WTC11 (cell line): Measurements from ENCODE around the gene CCAR1. TPM values are rescaled to one million over a fixed set of nuclear protein-coding genes. Genes with fewer than 3 reads are reported as not detected.

Experiments
- ATAC-seq: fragments of 200-7000 bp; cut with Tn5 transposase; 2 replicates; pipeline ENCODE4 v1.10.0; 2021; ENCODE audit warnings: mild to moderate bottlenecking, moderate library complexity
- CTCF ChIA-PET: fragments of 300-600 bp; sonication (Branson Sonifier 250); formaldehyde crosslinking; loops from one replicate; lab custom pipeline; 2021; ENCODE audit warnings: antibody characterized with exemption; lab: Charles Lee
- POLR2A ChIA-PET: fragments of 350-600 bp; sonication (Branson Sonifier 250); formaldehyde crosslinking; loops from one replicate; lab custom pipeline; 2021; ENCODE audit warnings: antibody characterized with exemption; lab: Charles Lee
- DNase-seq: peaks from one replicate; pipeline ENCODE4 v3.0.0; 2021; ENCODE audit warnings: low spot score
- H3K27ac Mint-ChIP-seq: 2 replicates; pipeline ENCODE4 v1.8.0; 2021; ENCODE audit warnings: mixed read lengths
- H3K27me3 Mint-ChIP-seq: 2 replicates; pipeline ENCODE4 v1.8.0; 2021; ENCODE audit warnings: low read depth, mild to moderate bottlenecking, moderate library complexity, mixed read lengths
- H3K36me3 Mint-ChIP-seq: 2 replicates; pipeline ENCODE4 v1.8.0; 2021; ENCODE audit warnings: mixed read lengths
- H3K4me1 Mint-ChIP-seq: 2 replicates; pipeline ENCODE4 v1.8.0; 2022; ENCODE audit warnings: mixed read lengths
- H3K4me3 Mint-ChIP-seq: 2 replicates; pipeline ENCODE4 v1.8.0; 2021; ENCODE audit warnings: mild to moderate bottlenecking, moderate library complexity, mixed read lengths
- H3K9me3 Mint-ChIP-seq: 2 replicates; pipeline ENCODE4 v1.8.0; 2021; ENCODE audit warnings: mixed read lengths
- CREB1 ChIP-seq: sonication (generic); formaldehyde crosslinking; IDR thresholded peaks from 2 replicates; pipeline ENCODE4 v1.8.0; 2023; ENCODE audit warnings: mild to moderate bottlenecking, missing genetic modification reagents
- HMGA2 ChIP-seq: fragments of 250-450 bp; sonication (Bioruptor Pico); IDR thresholded peaks from 2 replicates; pipeline ENCODE4 v1.4.0; 2021; ENCODE audit warnings: mild to moderate bottlenecking, moderate library complexity
- MXD4 ChIP-seq: fragments of 250-450 bp; sonication (Bioruptor Pico); IDR thresholded peaks from 2 replicates; pipeline ENCODE4 v1.8.0; 2021; ENCODE audit warnings: mild to moderate bottlenecking, moderate library complexity, borderline replicate concordance
- MYBL2 ChIP-seq: sonication (generic); formaldehyde crosslinking; IDR thresholded peaks from 2 replicates; pipeline ENCODE4 v1.8.1; 2023; ENCODE audit warnings: mild to moderate bottlenecking, moderate library complexity, missing genetic modification reagents
- NFYB ChIP-seq: sonication (generic); formaldehyde crosslinking; conservative IDR thresholded peaks from 2 replicates; pipeline ENCODE4 v1.8.0; 2022; ENCODE audit warnings: low read depth, missing genetic modification reagents
- TCF7 ChIP-seq: sonication (generic); formaldehyde crosslinking; IDR thresholded peaks from 2 replicates; pipeline ENCODE4 v1.8.0; 2022; ENCODE audit warnings: mild to moderate bottlenecking, low read depth, missing genetic modification reagents, moderate library complexity
- ZBTB21 ChIP-seq: sonication (generic); formaldehyde crosslinking; IDR thresholded peaks from 2 replicates; pipeline ENCODE4 v1.8.1; 2023; ENCODE audit warnings: mild to moderate bottlenecking, missing genetic modification reagents, borderline replicate concordance
- ZNF671 ChIP-seq: fragments of 250-450 bp; sonication (Bioruptor Pico); IDR thresholded peaks from 2 replicates; pipeline ENCODE4 v1.8.0; 2021; ENCODE audit warnings: mild to moderate bottlenecking
- total RNA-seq: library from RNA; stranded (reverse); gene quantifications from 3 replicates; pipeline ENCODE4 v1.2.3, GENCODE V29; 2021
- TF ChIP-seq, protein P1 (sequence below): sonication (generic); formaldehyde crosslinking; IDR thresholded peaks from 2 replicates; pipeline ENCODE4 v1.8.0; 2023; ENCODE audit warnings: missing genetic modification reagents, mild to moderate bottlenecking, borderline replicate concordance
- TF ChIP-seq, protein P2 (sequence below): fragments of 250-450 bp; sonication (Bioruptor Pico); IDR thresholded peaks from 2 replicates; pipeline ENCODE4 v1.9.0; 2021; ENCODE audit warnings: moderate library complexity, mild to moderate bottlenecking, inconsistent platforms, borderline replicate concordance
- TF ChIP-seq, protein P3 (sequence below): sonication (generic); formaldehyde crosslinking; IDR thresholded peaks from 2 replicates; pipeline ENCODE4 v1.8.0; 2022; ENCODE audit warnings: mild to moderate bottlenecking, missing genetic modification reagents
- TF ChIP-seq, protein P4 (sequence below): fragments of 250-450 bp; sonication (Bioruptor Pico); IDR thresholded peaks from 2 replicates; pipeline ENCODE4 v1.9.0; 2021; ENCODE audit warnings: mild to moderate bottlenecking, borderline replicate concordance
- TF ChIP-seq, protein P5 (sequence below): fragments of 250-450 bp; sonication (Bioruptor Pico); conservative IDR thresholded peaks from 2 replicates; pipeline ENCODE4 v1.9.0; 2021; ENCODE audit warnings: mild to moderate bottlenecking
- TF ChIP-seq, protein P6 (sequence below): sonication (generic); formaldehyde crosslinking; IDR thresholded peaks from 2 replicates; pipeline ENCODE4 v1.8.1; 2022; ENCODE audit warnings: missing genetic modification reagents, borderline replicate concordance
- TF ChIP-seq, protein P7 (sequence below): sonication (generic); formaldehyde crosslinking; IDR thresholded peaks from 2 replicates; pipeline ENCODE4 v1.8.1; 2022; ENCODE audit warnings: mild to moderate bottlenecking, moderate library complexity, missing genetic modification reagents

The CCAR1 gene
- total RNA-seq, 1 experiment from 2014 or later = 95.4 TPM

DNA sequence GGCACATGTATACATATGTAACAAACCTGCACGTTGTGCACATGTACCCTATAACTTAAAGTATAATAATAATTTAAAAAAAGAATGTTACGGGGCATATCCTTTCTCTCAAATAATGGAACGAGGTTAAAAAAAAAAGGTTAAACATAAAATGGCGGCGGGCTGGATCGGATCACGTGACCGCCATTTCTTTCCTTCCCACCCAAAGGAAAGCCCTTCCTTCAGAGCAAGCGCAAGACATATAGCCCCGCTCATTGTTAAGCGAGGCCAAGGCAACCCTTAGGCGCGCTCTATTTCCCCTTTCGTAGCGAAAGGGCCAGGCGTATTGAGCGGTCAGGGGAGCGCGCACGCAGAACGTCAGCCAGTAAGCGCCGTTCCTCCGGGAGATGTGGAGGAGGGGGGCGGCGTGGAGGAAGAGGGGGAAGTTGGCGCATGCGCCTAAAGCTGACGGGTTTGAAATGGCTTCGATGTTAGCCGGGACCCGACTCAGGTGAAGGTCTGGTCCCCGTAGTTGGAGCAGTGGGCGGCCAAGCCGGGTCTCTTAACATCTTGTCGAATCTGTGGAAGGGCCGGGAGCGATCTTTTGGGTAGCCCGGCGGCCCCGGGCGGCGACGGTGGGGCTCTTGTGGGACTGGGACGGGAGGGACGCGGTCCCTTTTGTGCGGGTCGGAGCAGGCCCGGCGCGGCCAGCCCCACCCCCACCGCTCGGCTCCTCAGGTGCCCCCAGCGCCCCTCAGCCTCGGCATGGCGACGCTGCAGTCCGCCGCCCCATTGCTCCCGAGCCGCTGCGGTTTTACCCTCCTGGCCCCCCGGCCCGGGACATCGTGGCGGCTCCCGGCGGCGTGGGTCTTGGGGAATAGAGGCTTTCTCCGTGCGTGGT lies at the start of gene CCAR1 (continued):
- TF ChIP-seq, protein P1, sequence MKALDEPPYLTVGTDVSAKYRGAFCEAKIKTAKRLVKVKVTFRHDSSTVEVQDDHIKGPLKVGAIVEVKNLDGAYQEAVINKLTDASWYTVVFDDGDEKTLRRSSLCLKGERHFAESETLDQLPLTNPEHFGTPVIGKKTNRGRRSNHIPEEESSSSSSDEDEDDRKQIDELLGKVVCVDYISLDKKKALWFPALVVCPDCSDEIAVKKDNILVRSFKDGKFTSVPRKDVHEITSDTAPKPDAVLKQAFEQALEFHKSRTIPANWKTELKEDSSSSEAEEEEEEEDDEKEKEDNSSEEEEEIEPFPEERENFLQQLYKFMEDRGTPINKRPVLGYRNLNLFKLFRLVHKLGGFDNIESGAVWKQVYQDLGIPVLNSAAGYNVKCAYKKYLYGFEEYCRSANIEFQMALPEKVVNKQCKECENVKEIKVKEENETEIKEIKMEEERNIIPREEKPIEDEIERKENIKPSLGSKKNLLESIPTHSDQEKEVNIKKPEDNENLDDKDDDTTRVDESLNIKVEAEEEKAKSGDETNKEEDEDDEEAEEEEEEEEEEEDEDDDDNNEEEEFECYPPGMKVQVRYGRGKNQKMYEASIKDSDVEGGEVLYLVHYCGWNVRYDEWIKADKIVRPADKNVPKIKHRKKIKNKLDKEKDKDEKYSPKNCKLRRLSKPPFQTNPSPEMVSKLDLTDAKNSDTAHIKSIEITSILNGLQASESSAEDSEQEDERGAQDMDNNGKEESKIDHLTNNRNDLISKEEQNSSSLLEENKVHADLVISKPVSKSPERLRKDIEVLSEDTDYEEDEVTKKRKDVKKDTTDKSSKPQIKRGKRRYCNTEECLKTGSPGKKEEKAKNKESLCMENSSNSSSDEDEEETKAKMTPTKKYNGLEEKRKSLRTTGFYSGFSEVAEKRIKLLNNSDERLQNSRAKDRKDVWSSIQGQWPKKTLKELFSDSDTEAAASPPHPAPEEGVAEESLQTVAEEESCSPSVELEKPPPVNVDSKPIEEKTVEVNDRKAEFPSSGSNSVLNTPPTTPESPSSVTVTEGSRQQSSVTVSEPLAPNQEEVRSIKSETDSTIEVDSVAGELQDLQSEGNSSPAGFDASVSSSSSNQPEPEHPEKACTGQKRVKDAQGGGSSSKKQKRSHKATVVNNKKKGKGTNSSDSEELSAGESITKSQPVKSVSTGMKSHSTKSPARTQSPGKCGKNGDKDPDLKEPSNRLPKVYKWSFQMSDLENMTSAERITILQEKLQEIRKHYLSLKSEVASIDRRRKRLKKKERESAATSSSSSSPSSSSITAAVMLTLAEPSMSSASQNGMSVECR (CRISPR knock-in tag) = 0 out of 2 replicates have a peak, but pooled peaks have one; percentile 40
- TF ChIP-seq, protein P2, sequence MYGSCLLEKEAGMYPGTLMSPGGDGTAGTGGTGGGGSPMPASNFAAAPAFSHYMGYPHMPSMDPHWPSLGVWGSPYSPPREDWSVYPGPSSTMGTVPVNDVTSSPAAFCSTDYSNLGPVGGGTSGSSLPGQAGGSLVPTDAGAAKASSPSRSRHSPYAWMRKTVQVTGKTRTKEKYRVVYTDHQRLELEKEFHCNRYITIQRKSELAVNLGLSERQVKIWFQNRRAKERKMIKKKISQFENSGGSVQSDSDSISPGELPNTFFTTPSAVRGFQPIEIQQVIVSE = no peak
- TF ChIP-seq ZBTB21 (CRISPR knock-in tag) (no peak), ZNF671 (CRISPR knock-in tag) (no peak), CREB1 (CRISPR knock-in tag) (no peak), TCF7 (CRISPR knock-in tag) (0 out of 2 replicates have a peak, but pooled peaks have one; percentile 28), NFYB (CRISPR knock-in tag) (no peak), MXD4 (no peak), HMGA2 (CRISPR knock-in tag) (no peak), MYBL2 (CRISPR knock-in tag) (no peak)
- TF ChIP-seq, protein P3, sequence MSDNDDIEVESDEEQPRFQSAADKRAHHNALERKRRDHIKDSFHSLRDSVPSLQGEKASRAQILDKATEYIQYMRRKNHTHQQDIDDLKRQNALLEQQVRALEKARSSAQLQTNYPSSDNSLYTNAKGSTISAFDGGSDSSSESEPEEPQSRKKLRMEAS (CRISPR knock-in tag) = peak; percentile 72
- TF ChIP-seq, protein P4, sequence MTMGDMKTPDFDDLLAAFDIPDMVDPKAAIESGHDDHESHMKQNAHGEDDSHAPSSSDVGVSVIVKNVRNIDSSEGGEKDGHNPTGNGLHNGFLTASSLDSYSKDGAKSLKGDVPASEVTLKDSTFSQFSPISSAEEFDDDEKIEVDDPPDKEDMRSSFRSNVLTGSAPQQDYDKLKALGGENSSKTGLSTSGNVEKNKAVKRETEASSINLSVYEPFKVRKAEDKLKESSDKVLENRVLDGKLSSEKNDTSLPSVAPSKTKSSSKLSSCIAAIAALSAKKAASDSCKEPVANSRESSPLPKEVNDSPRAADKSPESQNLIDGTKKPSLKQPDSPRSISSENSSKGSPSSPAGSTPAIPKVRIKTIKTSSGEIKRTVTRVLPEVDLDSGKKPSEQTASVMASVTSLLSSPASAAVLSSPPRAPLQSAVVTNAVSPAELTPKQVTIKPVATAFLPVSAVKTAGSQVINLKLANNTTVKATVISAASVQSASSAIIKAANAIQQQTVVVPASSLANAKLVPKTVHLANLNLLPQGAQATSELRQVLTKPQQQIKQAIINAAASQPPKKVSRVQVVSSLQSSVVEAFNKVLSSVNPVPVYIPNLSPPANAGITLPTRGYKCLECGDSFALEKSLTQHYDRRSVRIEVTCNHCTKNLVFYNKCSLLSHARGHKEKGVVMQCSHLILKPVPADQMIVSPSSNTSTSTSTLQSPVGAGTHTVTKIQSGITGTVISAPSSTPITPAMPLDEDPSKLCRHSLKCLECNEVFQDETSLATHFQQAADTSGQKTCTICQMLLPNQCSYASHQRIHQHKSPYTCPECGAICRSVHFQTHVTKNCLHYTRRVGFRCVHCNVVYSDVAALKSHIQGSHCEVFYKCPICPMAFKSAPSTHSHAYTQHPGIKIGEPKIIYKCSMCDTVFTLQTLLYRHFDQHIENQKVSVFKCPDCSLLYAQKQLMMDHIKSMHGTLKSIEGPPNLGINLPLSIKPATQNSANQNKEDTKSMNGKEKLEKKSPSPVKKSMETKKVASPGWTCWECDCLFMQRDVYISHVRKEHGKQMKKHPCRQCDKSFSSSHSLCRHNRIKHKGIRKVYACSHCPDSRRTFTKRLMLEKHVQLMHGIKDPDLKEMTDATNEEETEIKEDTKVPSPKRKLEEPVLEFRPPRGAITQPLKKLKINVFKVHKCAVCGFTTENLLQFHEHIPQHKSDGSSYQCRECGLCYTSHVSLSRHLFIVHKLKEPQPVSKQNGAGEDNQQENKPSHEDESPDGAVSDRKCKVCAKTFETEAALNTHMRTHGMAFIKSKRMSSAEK (CRISPR knock-in tag) = no peak
- TF ChIP-seq, protein P5, sequence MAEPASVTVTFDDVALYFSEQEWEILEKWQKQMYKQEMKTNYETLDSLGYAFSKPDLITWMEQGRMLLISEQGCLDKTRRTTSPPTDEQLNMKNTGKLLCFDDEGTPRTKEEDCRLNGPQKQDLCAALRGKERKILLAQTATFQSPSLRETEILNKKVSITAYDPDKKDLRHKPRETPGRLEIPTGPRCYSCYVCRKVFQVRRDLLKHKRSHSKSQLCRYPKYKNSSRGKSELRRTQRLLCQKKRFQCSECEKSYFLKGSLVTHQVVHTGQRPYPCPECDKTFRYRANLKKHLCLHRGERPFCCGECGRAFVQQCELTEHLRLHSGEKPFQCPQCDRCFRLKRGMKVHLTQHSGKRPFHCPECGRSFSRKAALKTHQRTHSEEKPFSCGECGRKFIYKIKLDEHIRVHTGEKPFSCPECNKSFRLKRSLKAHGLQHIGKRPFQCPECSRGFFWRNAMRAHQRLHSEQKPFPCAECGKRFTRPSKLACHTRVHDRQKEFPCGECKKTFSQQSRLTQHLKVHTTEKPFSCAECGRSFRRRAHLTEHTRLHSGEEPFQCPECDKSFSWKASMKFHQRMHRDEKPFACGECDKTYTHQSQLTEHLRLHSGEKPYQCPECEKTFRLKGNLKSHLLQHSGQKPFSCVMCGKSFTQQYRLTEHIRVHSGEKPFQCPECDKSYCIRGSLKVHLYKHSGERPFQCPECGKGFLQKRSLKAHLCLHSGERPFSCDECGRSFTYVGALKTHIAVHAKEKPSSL (CRISPR knock-in tag) = no peak

DNA sequence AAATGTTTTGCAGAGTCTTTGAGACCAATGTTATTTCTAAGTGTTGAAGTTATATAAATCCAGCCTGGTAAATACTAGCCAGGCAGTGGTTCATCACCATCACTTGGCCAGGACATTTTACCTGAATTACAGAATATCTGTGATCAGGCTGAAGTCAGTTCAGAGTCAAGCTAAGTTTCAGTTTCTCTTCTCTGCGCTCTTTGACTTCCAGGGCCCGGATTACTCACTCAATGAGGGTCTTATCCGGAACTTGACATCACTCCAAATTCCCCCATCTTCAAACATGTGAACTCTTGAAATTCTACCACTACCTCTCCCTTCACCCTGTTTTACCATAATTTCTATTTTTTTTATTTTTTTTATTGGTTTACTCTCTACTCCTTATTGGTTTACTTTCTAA lies 36.6 kb upstream of the CCAR1 start:
- H3K27ac Mint-ChIP-seq = 0 out of 2 replicates have a peak overlapping the region, but pooled peaks have one; percentile 2
- POLR2A ChIA-PET = no interaction called here
- ATAC-seq = no peak
- H3K9me3 Mint-ChIP-seq = no peaks in the 10 kb centered on the region
- no peak for DNase-seq
- no peak overlapping the region for H3K4me3 Mint-ChIP-seq
- H3K36me3 Mint-ChIP-seq = peaks cover 72% of the 10 kb centered on the region
- TF ChIP-seq, protein P6, sequence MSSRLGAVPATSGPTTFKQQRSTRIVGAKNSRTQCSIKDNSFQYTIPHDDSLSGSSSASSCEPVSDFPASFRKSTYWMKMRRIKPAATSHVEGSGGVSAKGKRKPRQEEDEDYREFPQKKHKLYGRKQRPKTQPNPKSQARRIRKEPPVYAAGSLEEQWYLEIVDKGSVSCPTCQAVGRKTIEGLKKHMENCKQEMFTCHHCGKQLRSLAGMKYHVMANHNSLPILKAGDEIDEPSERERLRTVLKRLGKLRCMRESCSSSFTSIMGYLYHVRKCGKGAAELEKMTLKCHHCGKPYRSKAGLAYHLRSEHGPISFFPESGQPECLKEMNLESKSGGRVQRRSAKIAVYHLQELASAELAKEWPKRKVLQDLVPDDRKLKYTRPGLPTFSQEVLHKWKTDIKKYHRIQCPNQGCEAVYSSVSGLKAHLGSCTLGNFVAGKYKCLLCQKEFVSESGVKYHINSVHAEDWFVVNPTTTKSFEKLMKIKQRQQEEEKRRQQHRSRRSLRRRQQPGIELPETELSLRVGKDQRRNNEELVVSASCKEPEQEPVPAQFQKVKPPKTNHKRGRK (CRISPR knock-in tag) = no peak
- TF ChIP-seq, protein P7, sequence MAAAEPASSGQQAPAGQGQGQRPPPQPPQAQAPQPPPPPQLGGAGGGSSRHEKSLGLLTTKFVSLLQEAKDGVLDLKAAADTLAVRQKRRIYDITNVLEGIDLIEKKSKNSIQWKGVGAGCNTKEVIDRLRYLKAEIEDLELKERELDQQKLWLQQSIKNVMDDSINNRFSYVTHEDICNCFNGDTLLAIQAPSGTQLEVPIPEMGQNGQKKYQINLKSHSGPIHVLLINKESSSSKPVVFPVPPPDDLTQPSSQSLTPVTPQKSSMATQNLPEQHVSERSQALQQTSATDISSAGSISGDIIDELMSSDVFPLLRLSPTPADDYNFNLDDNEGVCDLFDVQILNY = no peak
- TF ChIP-seq, all 79 proteins: peak for 0
- CTCF ChIA-PET = no interaction called here
- H3K4me1 Mint-ChIP-seq = no peaks in the 10 kb centered on the region
- no peaks in the 10 kb centered on the region for H3K27me3 Mint-ChIP-seq
